Effector CD4-positive, alpha-beta T cell (primary cell): ENCODE measurements around the gene PTGDS.

Source experiments
- DNase-seq: peaks from one replicate; pipeline ENCODE4 v3.0.0-alpha.2; 2020

The PTGDS gene

GRCh38 chr9:136946228-136947027 is 30.9 kb upstream of the PTGDS start:
- DNase-seq, result no peak

DNA sequence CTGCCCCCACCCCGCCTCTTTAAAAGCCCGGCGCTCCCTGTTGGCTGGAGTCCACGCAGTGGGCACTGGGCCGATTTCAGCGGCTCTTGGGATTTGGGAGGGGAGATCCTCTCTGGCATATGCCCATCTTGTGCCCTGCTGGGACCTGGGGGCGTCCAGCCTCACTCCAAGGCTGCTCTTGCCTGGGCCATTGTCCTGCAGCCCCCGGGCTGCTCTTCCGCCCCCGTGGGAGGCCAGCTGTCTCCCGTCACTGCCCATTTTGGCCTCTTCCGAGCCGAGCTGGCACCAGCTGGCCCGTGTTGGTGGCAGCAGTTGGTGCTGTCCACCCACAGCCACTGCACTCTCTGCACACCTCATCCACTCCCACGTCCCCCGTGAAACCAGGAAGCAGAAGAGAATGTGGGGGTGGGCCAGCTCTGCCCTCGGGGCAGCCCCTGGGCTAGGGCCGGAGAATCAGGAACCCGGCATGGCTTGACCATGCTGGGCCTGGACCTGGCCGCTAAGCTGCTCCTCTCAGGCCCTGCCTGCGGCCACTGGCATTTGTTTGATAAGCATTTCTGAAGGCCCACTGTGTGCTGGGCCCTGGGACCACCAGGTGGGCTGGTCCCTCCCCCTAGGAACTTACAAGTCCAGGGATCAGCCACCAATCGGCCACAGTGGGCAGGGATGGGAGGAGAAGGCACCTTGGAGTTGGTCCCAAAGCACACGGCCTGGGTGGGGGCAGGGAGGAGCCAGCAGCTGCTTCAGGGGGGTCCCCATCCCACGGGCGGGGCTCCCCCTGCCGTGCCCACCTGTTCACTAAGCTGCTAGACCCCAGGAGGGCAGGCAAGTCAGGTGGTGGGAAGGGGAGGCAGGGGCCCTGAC is 30.0 kb upstream of the PTGDS start:
- no peak for DNase-seq

DNA sequence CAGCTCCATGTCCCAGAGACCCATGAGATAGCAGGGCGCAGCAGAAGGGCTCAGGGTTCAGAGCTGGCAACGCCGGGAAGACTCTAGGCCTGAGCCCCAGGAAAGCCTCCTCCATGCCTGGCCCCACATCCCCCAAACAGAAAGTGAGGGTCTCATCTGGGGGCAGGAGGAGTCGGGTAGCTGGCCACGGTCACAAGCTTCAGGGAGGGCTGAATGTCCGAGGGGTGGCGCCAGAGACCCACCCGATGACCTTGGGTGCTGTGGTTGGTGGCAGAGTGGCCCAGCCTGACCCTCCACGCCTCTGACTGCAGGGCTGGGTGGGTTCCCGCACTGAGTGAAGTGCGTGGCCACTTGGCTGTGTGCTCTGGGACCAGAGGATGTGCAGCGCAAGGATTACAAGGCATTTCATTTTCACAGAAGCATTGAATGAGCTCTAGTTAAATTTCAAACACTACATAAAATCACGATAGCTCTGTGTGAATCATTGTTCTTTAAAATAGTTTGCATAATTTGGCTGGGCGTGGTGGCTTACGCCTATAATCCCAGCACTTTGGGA is 29.3 kb upstream of the PTGDS start:
- DNase-seq, result no peak

- DNase-seq, result no peak
These were observed 28.0 kb upstream of the PTGDS start for GRCh38 chr9:136949239-136949816.

DNA sequence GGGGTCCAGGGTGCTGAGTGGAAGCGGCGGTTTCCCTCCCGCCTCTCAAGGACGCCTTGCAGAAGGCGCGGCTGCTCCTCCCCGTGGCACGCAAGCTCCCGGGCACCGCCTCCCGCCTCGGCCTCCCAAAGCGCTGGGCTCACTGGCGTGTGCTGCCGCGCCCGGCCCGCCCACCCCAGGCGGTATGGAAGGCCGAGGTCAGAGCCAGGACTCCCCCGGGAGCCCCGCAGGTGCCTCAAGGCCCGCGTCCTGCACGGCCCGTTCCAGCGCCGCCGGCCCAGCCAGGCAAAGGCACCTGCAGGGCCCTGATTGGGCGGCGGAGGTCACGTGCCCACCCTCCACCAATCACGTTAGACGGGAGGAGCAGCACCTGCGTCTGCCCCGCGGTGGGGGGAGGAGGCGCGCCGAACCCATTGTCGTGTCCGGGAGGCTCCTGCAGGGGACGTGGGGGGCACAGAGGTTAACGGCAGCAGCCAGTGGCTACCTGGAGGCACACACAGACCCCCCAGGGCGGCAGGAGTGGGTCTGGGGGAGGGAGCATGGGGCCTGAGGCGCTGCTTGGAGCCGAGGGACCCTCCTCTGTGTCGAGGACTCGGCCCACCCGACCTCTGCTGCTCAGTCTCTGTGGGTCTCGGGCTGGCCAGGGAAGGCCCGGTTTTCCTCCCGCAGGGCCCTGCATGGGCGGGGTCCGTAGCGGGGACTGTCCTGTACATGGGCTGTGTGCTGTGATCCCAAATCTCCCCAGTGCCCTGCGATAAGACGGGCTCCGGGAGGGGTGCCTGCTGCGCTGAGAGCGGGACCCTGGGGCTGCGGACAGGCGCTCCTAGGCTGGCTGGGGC is 27.3 kb upstream of the PTGDS start:
- DNase-seq, result peak; percentile 97

DNA sequence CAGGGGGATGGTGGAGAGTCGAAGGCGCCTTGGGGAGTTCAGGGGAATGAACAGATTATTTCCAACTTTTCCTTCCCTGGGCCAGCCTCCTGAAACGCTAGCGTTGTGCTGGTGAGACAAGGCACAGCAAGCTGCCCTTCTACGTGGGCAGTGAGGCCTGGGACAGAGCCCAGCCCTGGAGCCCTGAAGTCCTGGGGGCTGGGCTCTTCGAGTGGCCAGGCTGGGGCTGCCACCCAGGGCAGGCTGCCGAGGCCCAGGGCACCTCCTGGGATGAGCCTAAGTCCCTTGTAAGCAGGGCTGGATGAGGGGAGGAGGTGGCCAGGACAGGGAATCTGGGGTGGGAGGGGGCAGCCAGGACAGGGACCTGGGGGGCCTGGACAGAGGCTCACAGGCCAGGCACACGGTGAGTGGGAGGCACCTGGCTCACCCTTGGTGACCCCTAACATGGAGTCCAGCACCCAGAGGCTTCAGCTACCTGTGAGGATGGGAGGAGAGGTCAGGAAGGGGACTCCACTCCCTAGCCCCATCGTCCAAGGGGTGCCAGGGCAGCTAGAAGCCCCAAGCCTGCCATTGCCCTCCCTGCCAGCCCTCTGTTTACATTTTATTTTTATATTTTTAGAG is 26.5 kb upstream of the PTGDS start:
- DNase-seq, result no peak

DNA sequence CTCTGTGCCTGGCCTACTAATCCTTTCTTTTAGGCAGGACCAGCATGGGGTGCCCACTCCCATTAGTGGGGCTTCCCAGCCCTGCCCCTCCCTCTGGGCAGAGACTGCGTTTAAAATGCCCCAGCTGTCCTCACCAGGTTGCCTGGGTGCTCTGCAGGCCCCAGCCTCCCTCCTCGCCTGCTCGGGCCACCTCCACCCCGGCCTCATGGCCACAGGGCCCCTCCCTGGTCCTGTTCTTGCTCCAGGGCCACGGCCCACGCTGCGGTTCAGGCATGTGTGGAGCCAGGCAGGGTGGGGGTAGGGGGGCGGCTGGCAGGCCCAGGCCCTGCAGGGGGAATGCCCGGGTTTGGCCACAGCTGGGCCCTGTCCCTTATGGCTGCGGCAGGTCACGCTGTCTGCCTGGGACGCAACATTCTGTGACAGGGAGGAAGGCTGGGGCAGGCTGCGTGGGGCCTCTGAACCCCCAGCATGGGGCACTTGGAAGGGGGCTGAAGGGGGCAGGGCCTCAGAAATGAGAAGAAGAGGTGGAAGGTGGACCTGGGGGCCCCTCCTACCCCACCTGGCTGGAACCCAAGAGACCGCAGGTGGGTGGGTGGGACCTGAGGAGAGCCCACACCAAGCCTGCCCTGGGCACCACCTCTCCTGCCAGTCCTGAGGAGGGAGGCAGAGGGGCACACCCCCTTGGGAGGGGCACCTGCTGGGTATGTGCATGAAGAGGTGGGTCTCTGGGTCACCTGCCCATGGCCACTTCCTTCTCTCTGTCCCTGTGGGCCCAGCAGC is 25.6 kb upstream of the PTGDS start, which contains the start of gene LCN12:
Gene LCN12, plus strand, starts transcription at position 733 of the 780 bp plus-strand sequence. CDS start 55 bp downstream, outside the sequence.
- no peak for DNase-seq

GRCh38 chr9:136952321-136952850 is 24.9 kb upstream of the PTGDS start:
- no peak for DNase-seq

DNA sequence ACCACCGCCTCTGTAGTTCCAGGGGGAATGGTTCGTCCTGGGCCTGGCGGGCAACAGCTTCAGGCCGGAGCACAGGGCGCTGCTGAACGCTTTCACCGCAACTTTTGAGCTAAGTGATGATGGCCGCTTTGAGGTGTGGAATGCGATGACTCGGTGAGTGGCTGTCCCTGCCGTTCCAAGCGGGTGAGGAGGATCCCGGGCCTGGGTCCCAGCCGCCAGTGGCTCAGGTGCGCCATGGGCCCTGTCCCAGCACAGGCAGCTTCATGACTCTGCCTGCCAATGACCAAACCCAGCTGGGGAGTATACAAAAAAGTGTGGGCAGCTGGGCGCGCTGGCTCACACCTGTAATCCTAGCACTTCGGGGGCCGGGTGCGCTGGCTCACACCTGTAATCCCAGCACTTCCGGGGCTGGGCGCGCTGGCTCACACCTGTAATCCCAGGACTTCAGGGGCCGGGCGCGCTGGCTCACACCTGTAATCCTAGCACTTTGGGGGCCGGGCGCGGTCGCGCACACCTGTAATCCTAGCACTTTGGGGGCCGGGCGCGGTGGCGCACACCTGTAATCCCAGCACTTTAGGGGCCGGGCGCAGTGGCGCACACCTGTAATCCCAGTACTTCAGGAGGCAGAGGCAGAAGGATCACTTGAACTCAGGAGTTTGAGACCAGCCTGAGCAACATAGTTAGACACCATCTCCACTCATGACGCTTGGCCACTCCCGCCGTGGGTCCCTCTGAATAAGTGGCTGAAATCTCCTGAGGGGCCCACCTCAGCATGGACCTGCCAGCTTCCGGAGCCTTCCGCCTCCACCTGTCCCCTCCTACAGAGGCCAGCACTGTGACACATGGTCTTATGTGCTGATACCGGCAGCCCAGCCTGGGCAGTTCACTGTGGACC is 24.2 kb upstream of the PTGDS start:
- DNase-seq, result no peak

GRCh38 chr9:136953771-136954269 is 23.5 kb upstream of the PTGDS start:
- no peak for DNase-seq

GRCh38 chr9:136954270-136955083 is 22.8 kb upstream of the PTGDS start:
- no peak for DNase-seq

DNA sequence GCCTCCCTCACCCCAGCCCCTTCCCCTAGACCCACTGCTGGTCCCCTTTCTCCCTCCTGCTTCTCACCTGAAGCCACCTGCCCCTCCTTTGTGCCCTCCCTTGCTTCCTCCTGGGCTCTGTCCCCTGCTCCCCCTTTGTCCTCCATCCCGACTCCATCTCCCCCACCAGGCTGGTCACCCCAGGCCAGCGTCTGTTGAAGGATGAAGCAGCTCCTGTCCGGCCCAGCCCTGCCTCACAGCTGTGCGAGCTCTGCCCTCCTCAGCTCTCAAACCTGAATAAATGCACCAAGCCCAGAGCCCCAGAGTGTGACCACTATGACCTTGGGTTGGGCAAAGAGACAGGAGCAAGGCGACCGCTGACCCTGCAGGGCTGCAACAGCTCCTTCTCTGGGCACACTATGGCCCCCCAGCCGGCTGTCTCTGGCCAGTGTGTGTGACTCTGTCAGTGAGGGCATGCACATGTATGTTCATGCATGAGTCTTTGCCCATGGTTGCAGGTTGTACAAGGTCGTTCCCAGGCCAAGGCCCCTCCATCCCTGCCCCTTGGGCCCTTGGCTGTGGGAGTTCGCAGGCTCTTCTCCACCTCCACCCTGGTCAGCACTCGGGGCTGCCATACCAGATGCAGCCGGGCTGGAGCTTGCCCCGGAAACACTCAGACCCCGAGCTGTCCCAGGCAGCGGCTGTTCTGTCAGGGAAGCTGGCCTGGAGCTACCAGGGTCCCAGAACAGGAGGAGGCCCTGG is 21.9 kb upstream of the PTGDS start:
- no peak for DNase-seq

- DNase-seq, result no peak
These were observed 21.4 kb upstream of the PTGDS start for GRCh38 chr9:136955943-136956335.

GRCh38 chr9:136956604-136957003 is 20.7 kb upstream of the PTGDS start:
- DNase-seq, result no peak

DNA sequence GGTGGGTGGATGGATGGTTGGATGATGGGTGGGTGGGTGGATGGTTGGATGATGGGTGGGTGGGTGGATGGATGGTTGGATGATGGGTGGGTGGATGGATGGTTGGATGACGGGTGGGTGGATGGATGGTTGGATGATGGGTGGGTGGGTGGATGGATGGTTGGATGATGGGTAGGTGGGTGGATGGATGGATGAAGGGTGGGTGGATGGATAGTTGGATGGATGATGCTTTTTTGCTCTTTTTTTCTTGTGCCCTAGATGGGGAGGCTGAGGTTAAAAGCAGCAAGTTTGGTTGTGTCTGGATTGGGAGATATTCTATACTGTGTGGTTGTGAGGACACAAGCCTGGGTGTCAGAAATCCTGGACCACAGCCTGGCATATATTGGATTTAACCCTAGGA is 19.8 kb upstream of the PTGDS start:
- DNase-seq, result no peak

- DNase-seq, result no peak
These were observed 19.4 kb upstream of the PTGDS start for GRCh38 chr9:136957901-136958300.

DNA sequence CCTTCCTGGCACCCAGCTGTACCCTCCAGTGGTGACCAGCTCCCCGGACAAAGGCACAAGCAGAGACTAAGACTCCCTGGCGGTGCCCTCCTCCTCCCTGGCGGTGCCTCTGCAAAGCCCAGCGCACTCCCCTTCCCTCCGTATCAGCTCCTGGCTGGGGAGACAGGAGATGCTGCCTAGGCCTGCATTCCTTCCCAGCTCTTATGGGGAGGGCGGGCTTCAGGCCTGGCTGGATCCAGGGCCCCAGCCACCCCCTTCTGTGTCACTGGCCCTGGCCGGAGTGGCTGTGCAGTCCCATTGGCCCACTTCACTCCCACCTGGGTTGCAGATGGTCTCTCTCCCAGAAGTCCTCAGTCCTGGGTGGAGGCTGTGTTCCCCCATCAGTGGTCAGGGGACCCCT is 18.8 kb upstream of the PTGDS start:
- DNase-seq, result no peak
